Measurements from ENCODE around the gene FLVCR1. TPM values are rescaled to one million over a fixed set of nuclear protein-coding genes. Genes with fewer than 3 reads are reported as not detected.

Gene FLVCR1
- total and polyA plus RNA-seq, 2 donors (not counting 3 experiments of a cell fraction or from before 2014, with no cell fraction given), result 3.2 to 11.9 TPM

- Histone ChIP-seq H3K9me1 (replicated peaks; ENCODE audit: control insufficient read depth, extremely low read depth, insufficient read depth, low read length) (no peaks in the 10 kb centered on the region), H3K27ac (ENCODE audit: insufficient read depth, low read depth, low read length) (no peak overlapping the region), H2AFZ (ENCODE audit: low read depth, low read length) (no peak overlapping the region), H3K9ac (replicated peaks; ENCODE audit: extremely low read depth, insufficient read depth, low read length) (no peak overlapping the region), H3K27me3 (ENCODE audit: control insufficient read depth in 2 of 2, insufficient read depth in 2 of 2, low read length in 2 of 2) (peaks cover 0 to 15% of the 10 kb centered on the region in 2 experiments), H3K4me2 (ENCODE audit: insufficient read depth, low read length) (no peak overlapping the region), H3K79me2 (ENCODE audit: control insufficient read depth, insufficient read depth, low read length) (no peaks in the 10 kb centered on the region), H4K20me1 (replicated peaks; ENCODE audit: control insufficient read depth, extremely low read depth, insufficient read depth, low read length) (no peaks in the 10 kb centered on the region), H3K4me3 (replicated peaks in 1 of 3; ENCODE audit: insufficient read depth in 1 of 3, low read depth in 1 of 3, low read length in 3 of 3) (no peak overlapping the region), H3K4me1 (ENCODE audit: control insufficient read depth, extremely low read depth, insufficient read depth, low read length) (no peaks in the 10 kb centered on the region), H3K36me3 (ENCODE audit: control insufficient read depth in 2 of 2, extremely low read depth in 1 of 2, insufficient read depth in 2 of 2, low read length in 2 of 2) (no peaks in the 10 kb centered on the region), H3K9me3 (replicated peaks; ENCODE audit: control insufficient read depth, insufficient read depth, low read length) (no peaks in the 10 kb centered on the region)
- ChIA-PET CTCF (no interaction called here), POLR2A (no interaction called here)
- no peak for DNase-seq (ENCODE audit: low read depth, low spot score)
- dilution Hi-C loops (cut with MboI; ENCODE audit: extremely low pct_ligation_motif_present, low sequenced_read_pairs) (no loop called here), intact Hi-C loops (cut with micrococcal nuclease) (loop anchor here (5.0 kb wide), 1 partner anchor 78 kb away; no protein-coding TSS in a partner anchor)
- FAIRE-seq, result no peak
- no TSS peak for BruUV-seq (replicated peaks)
- TF ChIP-seq MYC (IDR thresholded peaks at IDR 0.05; ENCODE audit: low read depth, low read length) (no peak), MAX (IDR thresholded peaks at IDR 0.05; ENCODE audit: insufficient read depth, insufficient read length) (no peak), FOS (IDR thresholded peaks at IDR 0.05; ENCODE audit: borderline replicate concordance, insufficient read depth, low read length) (no peak), CTCF (IDR thresholded peaks at IDR 0.05; ENCODE audit: extremely low read depth in 1 of 2, insufficient read depth in 1 of 2, low read depth in 1 of 2, low read length in 2 of 2) (no peak), GATA2 (IDR thresholded peaks at IDR 0.05; ENCODE audit: insufficient read depth, insufficient read length, low read depth, low read length) (no peak), EZH2 (IDR thresholded peaks at IDR 0.05; ENCODE audit: borderline replicate concordance, low read depth, low read length, severe bottlenecking) (no peak), POLR2A (IDR thresholded peaks at IDR 0.05; ENCODE audit: low read depth, low read length) (no peak), POLR2AphosphoS5 (IDR thresholded peaks at IDR 0.05; ENCODE audit: insufficient read depth, low read depth, low read length) (no peak), JUN (IDR thresholded peaks at IDR 0.05; ENCODE audit: borderline replicate concordance, insufficient read depth, insufficient read length, low read depth) (no peak)
Measured at GRCh38 chr1:212918824-212919223, 60.7 kb downstream of the FLVCR1 start.
